HK-2 (cell line): ENCODE measurements around the gene ZGRF1.
"Not testable (repeated sequence)": the region's sequence is repeated elsewhere in the genome, so short reads cannot be mapped to it uniquely, and the experiment has no call there.

Experiments
- DNase-seq: peaks from one replicate; pipeline ENCODE4 v3.0.0-alpha.2; 2018; ENCODE audit not compliant: unreplicated experiment

Gene ZGRF1

GRCh38 chr4:112550728-112551127, 86.0 kb downstream of the ZGRF1 start:
- DNase-seq: peak; percentile 44

GRCh38 chr4:112546476-112546875, 90.2 kb downstream of the ZGRF1 start:
- DNase-seq: no peak

- DNase-seq: no peak
These were observed 91.4 kb downstream of the ZGRF1 start for GRCh38 chr4:112545346-112545745.

DNA sequence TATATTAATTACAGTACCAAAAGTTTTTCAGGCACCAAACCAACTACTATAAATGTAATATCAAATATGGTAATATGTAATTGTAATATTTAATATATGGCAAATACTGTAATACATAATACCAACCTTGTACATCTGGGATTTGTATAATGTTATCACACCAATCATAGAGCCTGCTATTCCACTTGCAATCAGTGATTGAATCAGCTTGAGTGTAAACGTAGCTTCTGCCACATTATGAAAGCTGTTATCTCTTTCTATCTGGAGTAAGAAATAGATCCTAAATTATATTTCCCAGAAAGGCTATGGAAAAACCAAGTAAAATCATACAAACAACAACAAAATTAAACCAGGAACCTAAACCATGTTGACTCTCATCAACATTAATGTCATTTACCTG, 96.0 kb downstream of the ZGRF1 start:
- no peak for DNase-seq

- no peak for DNase-seq
These were observed 100.6 kb downstream of the ZGRF1 start for GRCh38 chr4:112536123-112536522.

- DNase-seq: no peak
These were observed 104.4 kb downstream of the ZGRF1 start for GRCh38 chr4:112532267-112532666.

DNA sequence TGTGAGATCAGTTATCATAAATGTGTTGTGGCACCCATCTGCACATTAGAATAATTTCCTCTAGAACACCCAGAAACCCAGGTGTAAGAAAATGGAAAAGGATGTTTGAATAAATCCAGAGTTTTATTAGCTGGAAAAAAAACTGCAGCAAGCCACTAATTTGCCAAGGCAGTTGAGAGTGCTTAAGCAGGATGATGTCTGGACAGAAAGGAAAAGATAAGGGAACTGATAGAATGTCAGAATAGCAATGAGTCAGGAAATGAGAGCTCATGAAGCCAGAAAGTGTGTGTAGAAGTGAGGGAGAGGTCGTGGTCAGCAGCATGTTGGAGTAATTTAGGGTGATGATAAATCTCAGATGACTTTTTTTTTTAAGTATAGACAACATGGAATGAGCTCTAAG, 105.6 kb downstream of the ZGRF1 start:
- no peak for DNase-seq

DNA sequence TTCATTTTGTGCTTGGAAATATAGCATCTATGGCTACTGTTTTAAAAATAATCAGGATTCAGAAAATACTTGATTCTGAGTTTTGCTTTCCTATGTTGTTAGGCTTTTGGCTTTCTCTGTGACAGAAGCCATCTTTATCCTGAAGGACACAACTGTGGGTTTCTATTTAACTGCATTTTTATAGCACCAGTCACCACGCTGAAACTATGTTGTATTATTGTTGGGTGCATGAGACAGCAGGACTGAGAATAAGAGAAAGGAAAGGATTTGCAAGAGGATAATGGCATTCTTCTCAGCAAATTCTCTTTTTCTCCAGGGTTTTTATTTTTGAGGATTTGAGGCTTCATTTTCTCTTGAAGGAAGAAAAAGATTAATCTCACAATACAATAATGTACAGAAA, 110.6 kb downstream of the ZGRF1 start:
- no peak for DNase-seq

DNA sequence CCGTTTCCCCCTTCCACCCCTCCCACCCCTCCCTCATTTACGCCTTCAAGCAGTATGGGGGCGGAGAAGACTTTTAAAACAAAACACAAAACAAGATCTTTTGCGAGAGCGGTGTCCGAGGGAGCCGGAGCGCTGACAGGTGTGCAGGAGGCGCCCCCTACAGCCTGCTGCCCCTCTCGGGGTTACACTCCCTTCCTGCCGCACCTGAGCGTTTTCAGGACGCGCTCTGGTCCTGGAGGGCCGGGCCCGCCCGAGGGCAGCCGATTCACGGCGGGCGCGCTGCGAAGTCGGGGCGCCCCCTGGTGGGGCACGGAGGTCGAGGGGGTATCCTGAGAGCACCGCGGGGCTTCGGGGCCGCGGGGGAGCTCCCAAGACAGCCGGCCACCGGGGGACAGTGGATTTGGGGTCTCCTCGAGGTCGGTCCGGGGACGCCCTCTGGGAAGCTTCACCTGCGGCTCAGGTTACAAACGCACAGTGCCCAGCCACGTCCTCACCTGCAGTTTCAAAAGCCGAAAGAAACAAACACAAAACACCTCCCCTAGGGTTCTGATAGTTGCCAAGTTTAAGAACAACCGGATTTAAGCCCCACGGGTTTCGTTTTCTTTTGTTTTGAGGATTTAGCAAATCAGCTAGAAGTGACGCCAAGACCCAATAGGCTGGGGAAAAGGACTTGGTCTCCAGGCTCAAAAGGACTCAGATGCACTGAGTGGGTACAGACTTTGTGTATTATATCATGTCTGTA, 112.8 kb downstream of the ZGRF1 start:
- peak; percentile 79 for DNase-seq

DNA sequence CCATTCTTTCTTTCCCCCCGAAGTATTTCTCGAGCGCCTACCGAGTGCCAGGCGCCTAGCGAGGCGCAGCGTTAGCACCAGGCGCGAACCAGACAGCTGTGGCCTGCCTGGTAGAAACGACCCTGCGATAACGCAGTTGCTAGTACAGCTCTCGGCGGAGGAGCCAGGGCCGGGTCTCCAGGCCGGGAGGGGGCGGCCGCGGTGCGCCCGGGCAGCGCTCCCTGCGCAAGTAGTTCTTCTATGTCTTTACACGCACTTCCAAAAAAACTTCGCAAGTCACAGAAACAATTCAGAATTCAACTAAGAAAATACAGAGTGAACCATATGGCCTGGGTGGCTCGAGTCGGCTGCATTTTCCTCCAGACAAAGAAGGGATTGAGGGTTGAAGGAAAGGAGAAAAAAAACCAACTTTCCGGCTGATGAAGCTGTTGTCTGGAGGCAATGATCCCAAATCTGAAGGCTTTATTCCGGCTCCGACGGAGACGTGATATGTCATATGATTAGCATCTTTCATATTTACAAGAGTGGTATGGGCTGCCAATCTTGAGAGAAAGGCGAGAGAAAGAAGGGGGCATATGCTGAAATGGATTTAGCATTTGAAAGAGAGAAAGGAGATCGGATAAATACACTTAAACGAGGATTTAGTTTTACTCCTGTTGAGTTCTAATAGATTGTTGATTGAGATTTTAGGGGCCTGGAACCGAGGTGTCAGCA, 113.5 kb downstream of the ZGRF1 start:
- peak; percentile 61 for DNase-seq

DNA sequence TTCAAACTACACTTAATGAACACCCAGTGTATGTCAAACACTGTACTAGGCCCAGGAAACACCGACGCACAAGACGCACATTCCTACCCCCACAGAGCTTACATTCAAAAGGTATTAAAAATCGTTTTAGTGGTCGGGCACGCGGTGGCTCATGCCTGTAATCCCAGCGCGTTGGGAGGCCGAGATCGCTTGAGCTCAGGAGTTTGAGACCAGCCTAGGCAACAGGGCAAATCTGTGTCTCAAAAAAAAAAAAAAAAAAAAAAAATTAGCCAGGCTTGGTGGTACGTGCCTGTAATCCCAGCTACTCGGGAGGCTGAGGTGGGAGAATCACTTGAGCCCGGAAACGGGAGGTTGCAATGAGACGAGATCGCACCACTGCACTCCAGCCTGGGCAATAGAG, 114.3 kb downstream of the ZGRF1 start:
- not testable (repeated sequence) for DNase-seq

- no peak for DNase-seq
These were observed 115.3 kb downstream of the ZGRF1 start for GRCh38 chr4:112521123-112522023.

GRCh38 chr4:112520598-112521122, 116.0 kb downstream of the ZGRF1 start:
- no peak for DNase-seq

GRCh38 chr4:112519689-112520597, 116.8 kb downstream of the ZGRF1 start:
- DNase-seq: no peak

DNA sequence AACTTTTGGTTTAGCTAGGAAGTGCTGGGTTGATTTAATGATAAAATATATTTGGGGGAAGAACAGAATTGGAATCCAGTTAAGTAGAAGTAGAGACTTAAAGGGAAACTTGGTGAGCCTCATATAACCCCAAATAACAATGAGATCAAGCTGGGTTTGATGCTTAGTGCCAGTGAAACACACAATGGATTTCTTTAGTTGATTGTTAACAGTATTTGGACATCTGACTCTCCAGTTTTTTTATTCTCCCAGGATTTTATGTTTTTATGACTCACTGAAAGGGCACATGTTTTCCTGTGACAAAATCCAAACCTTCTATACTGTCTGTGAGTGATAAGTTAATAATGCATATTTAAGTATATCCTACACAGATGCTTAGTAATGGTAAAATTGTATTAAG, 118.0 kb downstream of the ZGRF1 start:
- no peak for DNase-seq

DNA sequence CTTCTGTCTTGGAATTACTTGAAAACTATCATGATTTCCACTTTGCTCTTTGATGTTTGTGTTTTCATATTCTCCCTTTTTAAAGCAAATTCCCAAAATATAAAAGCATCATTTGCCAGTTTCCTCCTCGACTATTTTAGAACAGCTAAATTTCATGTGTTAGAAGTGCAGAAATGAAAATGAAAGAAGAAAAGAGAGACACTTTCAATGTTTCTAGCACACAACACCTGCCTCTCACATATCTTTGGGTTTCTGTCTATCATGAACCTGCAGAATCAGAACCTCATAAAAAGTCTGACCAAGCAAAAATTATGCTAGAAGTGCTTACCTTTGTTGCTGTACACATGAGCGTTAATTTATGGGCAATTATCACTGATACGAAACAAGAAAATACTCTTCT, 118.8 kb downstream of the ZGRF1 start:
- no peak for DNase-seq

GRCh38 chr4:112517067-112517634, 119.6 kb downstream of the ZGRF1 start:
- no peak for DNase-seq

DNA sequence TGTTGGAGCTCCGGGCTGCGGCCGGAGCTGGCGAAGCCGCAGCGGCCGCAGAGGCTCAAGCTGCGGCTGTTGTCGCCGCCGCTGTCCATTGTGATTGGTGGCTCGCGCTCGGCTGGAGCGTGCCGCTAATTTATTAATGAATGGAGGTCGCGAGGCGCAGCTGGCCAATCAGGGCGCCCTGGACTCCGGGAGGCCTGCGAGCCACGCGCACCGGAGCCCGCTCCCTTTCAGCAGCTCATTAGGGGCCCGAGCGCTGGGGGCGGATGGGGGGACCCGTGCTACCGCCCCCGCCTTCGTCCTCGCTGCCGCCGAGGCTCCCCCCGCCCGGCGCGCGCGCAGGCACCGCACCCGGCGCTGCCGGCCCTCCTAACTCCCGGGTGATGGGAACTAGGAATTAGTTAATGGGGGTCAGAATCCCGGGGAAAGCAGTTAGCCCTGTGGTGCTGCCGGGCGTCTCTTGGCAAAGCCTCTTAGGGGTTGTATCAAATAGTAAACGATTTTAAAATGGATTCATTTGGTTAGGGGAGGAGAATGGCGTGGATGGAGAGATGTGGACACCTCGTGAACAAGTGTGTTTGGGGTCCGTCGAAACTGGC, 120.1 kb downstream of the ZGRF1 start:
- peak; percentile 20 for DNase-seq

DNA sequence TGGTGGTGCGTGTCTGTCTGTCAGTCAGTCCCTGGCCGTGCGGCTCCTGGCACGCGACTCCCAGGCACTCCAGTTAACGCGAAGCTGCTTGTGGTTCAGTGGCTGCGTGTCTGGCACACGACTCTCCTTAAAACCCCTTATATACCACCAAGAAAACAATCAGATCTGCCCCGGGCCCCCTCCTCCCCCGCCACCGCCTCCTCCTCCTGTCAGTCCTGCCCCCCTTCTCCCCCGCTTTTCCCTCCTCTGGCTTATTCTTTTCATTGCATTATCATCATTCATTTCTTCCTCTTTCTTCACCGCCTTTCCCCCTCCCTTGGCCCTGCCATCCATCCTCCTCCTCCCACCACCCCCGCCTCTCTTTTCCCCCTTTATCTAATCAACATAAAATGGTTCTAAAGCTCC, 120.6 kb downstream of the ZGRF1 start, which contains the start of gene NEUROG2:
NEUROG2 (minus strand) TSS at position 115 of the 405 bp plus-strand sequence. CDS start 705 bp downstream, outside the sequence.
- DNase-seq: no peak
